ENCODE data around the gene RNF130. TPM values are rescaled to one million over a fixed set of nuclear protein-coding genes. Genes with fewer than 3 reads are reported as not detected.

Gene RNF130
- total RNA-seq, 4 donors from 2014 or later, result 55.0 to 121 (median 69.4) TPM

- Histone ChIP-seq H3K27ac (no peak overlapping the region), H3K36me3 (no peaks in the 10 kb centered on the region), H3K27me3 (no peaks in the 10 kb centered on the region), H3K4me3 (replicated peaks in 1 of 3) (no peak overlapping the region), H3K9me3 (no peaks in the 10 kb centered on the region), H3K4me1 (peaks cover 6 to 9% of the 10 kb centered on the region in 2 donors)
- intact Hi-C loops (cut with DNase I), result loop anchor here (10.0 kb wide), 1 partner anchor 111 kb away; no protein-coding TSS in a partner anchor
- DNase-seq, result no peak
- WGBS, 2 donors, result 58 to 60% methylated on average over 9 of the region's 9 CpGs
- TF ChIP-seq CTCF (IDR thresholded peaks at IDR 0.05) (no peak), POLR2A (IDR thresholded peaks at IDR 0.05) (no peak)
Observed at GRCh38 chr5:180095545-180095944, 24.0 kb upstream of the RNF130 start.

GRCh38 chr5:180093651-180094382 lies 22.3 kb upstream of the RNF130 start:
- H3K36me3 ChIP-seq, result no peaks in the 10 kb centered on the region
- no peak overlapping the region for H3K27ac ChIP-seq
- peaks cover 6 to 9% of the 10 kb centered on the region in 2 donors for H3K4me1 ChIP-seq
- no peak for DNase-seq
- TF ChIP-seq CTCF (IDR thresholded peaks at IDR 0.05) (no peak), POLR2A (IDR thresholded peaks at IDR 0.05) (no peak)
- H3K27me3 ChIP-seq, result no peaks in the 10 kb centered on the region
- no peaks in the 10 kb centered on the region for H3K9me3 ChIP-seq
- intact Hi-C loops (cut with DNase I), result loop anchor here (10.0 kb wide), 1 partner anchor 109 kb away; no protein-coding TSS in a partner anchor
- WGBS, 2 donors, result 77 to 78% methylated on average over 9 of the region's 9 CpGs
- no peak overlapping the region for H3K4me3 ChIP-seq (replicated peaks in 1 of 3)

GRCh38 chr5:180093241-180093640 lies 21.7 kb upstream of the RNF130 start:
- Histone ChIP-seq H3K27me3 (no peaks in the 10 kb centered on the region), H3K27ac (no peak overlapping the region), H3K9me3 (no peaks in the 10 kb centered on the region), H3K36me3 (no peaks in the 10 kb centered on the region), H3K4me1 (peaks cover 6 to 9% of the 10 kb centered on the region in 2 donors), H3K4me3 (replicated peaks in 1 of 3) (no peak overlapping the region)
- no peak for DNase-seq
- TF ChIP-seq CTCF (IDR thresholded peaks at IDR 0.05) (no peak), POLR2A (IDR thresholded peaks at IDR 0.05) (no peak)
- intact Hi-C loops (cut with DNase I), result loop anchor here (10.0 kb wide), 1 partner anchor 108 kb away; no protein-coding TSS in a partner anchor
- 95 to 96% methylated on average over 6 of the region's 6 CpGs for WGBS, 2 donors

GRCh38 chr5:180090769-180091546 lies 19.4 kb upstream of the RNF130 start:
- TF ChIP-seq CTCF (IDR thresholded peaks at IDR 0.05) (peak in 5 of 6 experiments; percentile 11 to 26 (median 17)), POLR2A (IDR thresholded peaks at IDR 0.05) (no peak)
- peak; percentile 53 to 64 for DNase-seq
- H3K27me3 ChIP-seq, result no peaks in the 10 kb centered on the region
- H3K9me3 ChIP-seq, result no peaks in the 10 kb centered on the region
- 13 to 19% methylated on average over 15 to 17 of the region's 17 CpGs for WGBS, 2 donors
- H3K27ac ChIP-seq, result no peak overlapping the region
- intact Hi-C loops (cut with DNase I), result loop anchor here (10.0 kb wide), 1 partner anchor 106 kb away; no protein-coding TSS in a partner anchor
- peaks cover 6 to 9% of the 10 kb centered on the region in 2 donors for H3K4me1 ChIP-seq
- H3K36me3 ChIP-seq, result no peaks in the 10 kb centered on the region
- H3K4me3 ChIP-seq (replicated peaks in 1 of 3), result peak overlapping the region in 1 of 3 donors; percentile 24
